Central memory CD4-positive, alpha-beta T cell (primary cell): ENCODE data around the gene CEP131.
A peak's percentile ranks its signal among the peaks of the same experiment; 100 is the strongest.

Experiments
- DNase-seq: peaks from one replicate; pipeline ENCODE4 v3.0.0; 2022
- total RNA-seq, 3 experiments: gene quantifications; one replicate each; lab custom pipeline; 2026; lab: John Stamatoyannopoulos, UW

CEP131 gene
- total RNA-seq = 20.7 to 28.0 (median 26.0) reads per million in 3 experiments

- DNase-seq = peak; percentile 98
Measured at GRCh38 chr17:81222906-81223761, at the start of gene CEP131. Gene CEP131 (minus strand): TSS chr17:81222965. CDS start chr17:81220056, 2,909 bp downstream.

- no peak for DNase-seq
Measured at GRCh38 chr17:81271226-81271625, 48.5 kb upstream of the CEP131 start.

- DNase-seq = no peak
Measured at GRCh38 chr17:81270279-81270678, 47.5 kb upstream of the CEP131 start.

- no peak for DNase-seq
Measured at GRCh38 chr17:81267390-81268067, 44.8 kb upstream of the CEP131 start.

- no peak for DNase-seq
Measured at GRCh38 chr17:81265576-81265975, 42.8 kb upstream of the CEP131 start.

- no peak for DNase-seq
Measured at GRCh38 chr17:81264640-81265039, 41.9 kb upstream of the CEP131 start.

- no peak for DNase-seq
Measured at GRCh38 chr17:81263371-81264181, 40.8 kb upstream of the CEP131 start.

GRCh38 chr17:81261582-81262336 is 39.0 kb upstream of the CEP131 start:
- no peak for DNase-seq

- DNase-seq = no peak
Measured at GRCh38 chr17:81261096-81261495, 38.3 kb upstream of the CEP131 start.

GRCh38 chr17:81260641-81261040 is 37.9 kb upstream of the CEP131 start:
- no peak for DNase-seq

- no peak for DNase-seq
Measured at GRCh38 chr17:81260171-81260570, 37.4 kb upstream of the CEP131 start.

- DNase-seq = no peak
Measured at GRCh38 chr17:81259058-81259605, 36.4 kb upstream of the CEP131 start.

- DNase-seq = no peak
Measured at GRCh38 chr17:81258292-81258691, 35.5 kb upstream of the CEP131 start.

- DNase-seq = no peak
Measured at GRCh38 chr17:81257533-81257932, 34.8 kb upstream of the CEP131 start.

GRCh38 chr17:81256616-81257015 is 33.9 kb upstream of the CEP131 start:
- no peak for DNase-seq

GRCh38 chr17:81254955-81255717 is 32.4 kb upstream of the CEP131 start:
- DNase-seq = no peak

- DNase-seq = peak; percentile 51
Measured at GRCh38 chr17:81253358-81254131, 30.8 kb upstream of the CEP131 start.

GRCh38 chr17:81252987-81253329 is 30.2 kb upstream of the CEP131 start:
- DNase-seq = no peak

GRCh38 chr17:81252326-81252986 is 29.7 kb upstream of the CEP131 start:
- no peak for DNase-seq

- no peak for DNase-seq
Measured at GRCh38 chr17:81251709-81252301, 29.0 kb upstream of the CEP131 start.
